ENCODE results near the gene RAB9A.

DNA sequence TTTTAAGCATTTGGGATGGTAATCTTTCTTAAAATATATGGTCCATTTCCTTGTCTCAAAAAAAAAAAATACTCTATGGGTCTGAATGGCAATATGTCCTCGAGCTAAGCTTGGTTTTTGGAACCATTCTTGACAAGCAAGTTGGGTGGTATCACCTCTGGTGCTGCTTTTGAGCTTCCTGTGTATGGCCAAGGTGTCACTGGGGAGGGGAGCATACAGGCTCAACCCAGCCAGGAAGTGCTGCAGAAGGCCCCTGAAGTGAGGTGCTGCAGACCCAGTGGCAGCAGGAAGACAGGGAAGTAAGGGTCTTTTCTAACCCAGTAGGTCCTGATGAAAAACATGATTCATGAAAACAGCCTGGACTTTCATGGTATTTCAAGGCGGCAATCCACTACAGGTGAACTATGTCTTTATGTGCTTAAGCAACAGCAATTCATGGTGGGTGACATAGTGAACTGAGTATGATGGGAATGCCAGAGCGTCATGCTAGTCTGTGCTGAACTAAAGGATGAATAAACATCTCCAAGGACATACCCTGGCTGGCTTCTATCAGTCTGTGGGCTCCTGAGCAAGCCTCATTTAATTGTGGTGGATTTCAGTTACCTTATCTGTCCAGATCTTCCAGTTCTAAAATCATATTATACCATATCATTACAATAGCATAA is 30.4 kb downstream of the RAB9A start:
- TF ChIP-seq, protein P1, sequence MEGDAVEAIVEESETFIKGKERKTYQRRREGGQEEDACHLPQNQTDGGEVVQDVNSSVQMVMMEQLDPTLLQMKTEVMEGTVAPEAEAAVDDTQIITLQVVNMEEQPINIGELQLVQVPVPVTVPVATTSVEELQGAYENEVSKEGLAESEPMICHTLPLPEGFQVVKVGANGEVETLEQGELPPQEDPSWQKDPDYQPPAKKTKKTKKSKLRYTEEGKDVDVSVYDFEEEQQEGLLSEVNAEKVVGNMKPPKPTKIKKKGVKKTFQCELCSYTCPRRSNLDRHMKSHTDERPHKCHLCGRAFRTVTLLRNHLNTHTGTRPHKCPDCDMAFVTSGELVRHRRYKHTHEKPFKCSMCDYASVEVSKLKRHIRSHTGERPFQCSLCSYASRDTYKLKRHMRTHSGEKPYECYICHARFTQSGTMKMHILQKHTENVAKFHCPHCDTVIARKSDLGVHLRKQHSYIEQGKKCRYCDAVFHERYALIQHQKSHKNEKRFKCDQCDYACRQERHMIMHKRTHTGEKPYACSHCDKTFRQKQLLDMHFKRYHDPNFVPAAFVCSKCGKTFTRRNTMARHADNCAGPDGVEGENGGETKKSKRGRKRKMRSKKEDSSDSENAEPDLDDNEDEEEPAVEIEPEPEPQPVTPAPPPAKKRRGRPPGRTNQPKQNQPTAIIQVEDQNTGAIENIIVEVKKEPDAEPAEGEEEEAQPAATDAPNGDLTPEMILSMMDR (IDR thresholded peaks at IDR 0.05 in 8 of 11, conservative IDR thresholded peaks at IDR 0.05 in 3 of 11) = no peak
- TF ChIP-seq POLR2A (IDR thresholded peaks at IDR 0.05) = no peak
- peak in 2 of 3 donors; percentile 29 to 38 for TF ChIP-seq POLR2AphosphoS5 (IDR thresholded peaks at IDR 0.05)
